ENCODE data around the gene SLC19A2. TPM values are rescaled to one million over a fixed set of nuclear protein-coding genes. Genes with fewer than 3 reads are reported as not detected.

Gene SLC19A2
- polyA plus RNA-seq, 1 donor from 2014 or later = 45.8 TPM

DNA sequence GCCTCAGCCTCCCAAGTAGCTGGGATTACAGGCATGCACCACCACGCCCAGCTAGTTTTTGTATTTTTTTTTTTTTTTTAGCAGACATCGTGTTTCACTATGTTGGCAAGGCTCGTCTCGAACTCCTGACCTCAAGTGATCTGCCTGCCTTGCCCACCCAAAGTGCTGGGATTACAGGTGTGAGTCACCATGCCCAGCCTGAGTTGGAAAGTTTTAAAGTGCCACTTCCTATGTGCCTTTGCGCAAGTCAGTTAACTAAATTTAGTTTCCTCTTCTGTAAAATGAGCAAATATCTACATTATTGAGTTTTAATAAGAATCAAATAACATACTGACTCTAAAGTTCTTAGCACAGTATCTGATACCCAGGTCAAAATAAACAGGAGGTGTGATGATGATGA lies 12.4 kb downstream of the SLC19A2 start:
- TF ChIP-seq MXI1 (conservative IDR thresholded peaks at IDR 0.05; ENCODE audit: poor library complexity, severe bottlenecking) (no peak), EZH2 (IDR thresholded peaks at IDR 0.05; ENCODE audit: borderline replicate concordance, insufficient read depth, low read length, poor library complexity, severe bottlenecking) (no peak), TAF1 (IDR thresholded peaks at IDR 0.05; ENCODE audit: low read depth) (no peak)
- TF ChIP-seq, protein P1, sequence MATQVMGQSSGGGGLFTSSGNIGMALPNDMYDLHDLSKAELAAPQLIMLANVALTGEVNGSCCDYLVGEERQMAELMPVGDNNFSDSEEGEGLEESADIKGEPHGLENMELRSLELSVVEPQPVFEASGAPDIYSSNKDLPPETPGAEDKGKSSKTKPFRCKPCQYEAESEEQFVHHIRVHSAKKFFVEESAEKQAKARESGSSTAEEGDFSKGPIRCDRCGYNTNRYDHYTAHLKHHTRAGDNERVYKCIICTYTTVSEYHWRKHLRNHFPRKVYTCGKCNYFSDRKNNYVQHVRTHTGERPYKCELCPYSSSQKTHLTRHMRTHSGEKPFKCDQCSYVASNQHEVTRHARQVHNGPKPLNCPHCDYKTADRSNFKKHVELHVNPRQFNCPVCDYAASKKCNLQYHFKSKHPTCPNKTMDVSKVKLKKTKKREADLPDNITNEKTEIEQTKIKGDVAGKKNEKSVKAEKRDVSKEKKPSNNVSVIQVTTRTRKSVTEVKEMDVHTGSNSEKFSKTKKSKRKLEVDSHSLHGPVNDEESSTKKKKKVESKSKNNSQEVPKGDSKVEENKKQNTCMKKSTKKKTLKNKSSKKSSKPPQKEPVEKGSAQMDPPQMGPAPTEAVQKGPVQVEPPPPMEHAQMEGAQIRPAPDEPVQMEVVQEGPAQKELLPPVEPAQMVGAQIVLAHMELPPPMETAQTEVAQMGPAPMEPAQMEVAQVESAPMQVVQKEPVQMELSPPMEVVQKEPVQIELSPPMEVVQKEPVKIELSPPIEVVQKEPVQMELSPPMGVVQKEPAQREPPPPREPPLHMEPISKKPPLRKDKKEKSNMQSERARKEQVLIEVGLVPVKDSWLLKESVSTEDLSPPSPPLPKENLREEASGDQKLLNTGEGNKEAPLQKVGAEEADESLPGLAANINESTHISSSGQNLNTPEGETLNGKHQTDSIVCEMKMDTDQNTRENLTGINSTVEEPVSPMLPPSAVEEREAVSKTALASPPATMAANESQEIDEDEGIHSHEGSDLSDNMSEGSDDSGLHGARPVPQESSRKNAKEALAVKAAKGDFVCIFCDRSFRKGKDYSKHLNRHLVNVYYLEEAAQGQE (IDR thresholded peaks at IDR 0.05; ENCODE audit: borderline replicate concordance) = no peak
- Histone ChIP-seq H3K79me2 (replicated peaks; ENCODE audit: insufficient read depth, low read length) (no peaks in the 10 kb centered on the region), H3K4me3 (ENCODE audit: low read length) (no peak overlapping the region), H4K20me1 (ENCODE audit: insufficient read depth) (no peaks in the 10 kb centered on the region), H3K36me3 (ENCODE audit: insufficient read depth, low read length) (peaks cover 7% of the 10 kb centered on the region), H3F3A (ENCODE audit: insufficient read depth, low read length, poor library complexity, severe bottlenecking) (no peaks in the 10 kb centered on the region), H3K9me3 (ENCODE audit: low read length) (no peaks in the 10 kb centered on the region), H3K4me2 (ENCODE audit: low read length) (no peak overlapping the region), H3K27ac (ENCODE audit: low read length) (no peak overlapping the region), H3K27me3 (ENCODE audit: insufficient read depth, low read depth, low read length) (no peaks in the 10 kb centered on the region), H2AFZ (ENCODE audit: low read depth, low read length) (no peak overlapping the region), H3K9me2 (ENCODE audit: insufficient read depth, low read length) (no peaks in the 10 kb centered on the region), H3K9ac (ENCODE audit: low read length) (no peak overlapping the region)

DNA sequence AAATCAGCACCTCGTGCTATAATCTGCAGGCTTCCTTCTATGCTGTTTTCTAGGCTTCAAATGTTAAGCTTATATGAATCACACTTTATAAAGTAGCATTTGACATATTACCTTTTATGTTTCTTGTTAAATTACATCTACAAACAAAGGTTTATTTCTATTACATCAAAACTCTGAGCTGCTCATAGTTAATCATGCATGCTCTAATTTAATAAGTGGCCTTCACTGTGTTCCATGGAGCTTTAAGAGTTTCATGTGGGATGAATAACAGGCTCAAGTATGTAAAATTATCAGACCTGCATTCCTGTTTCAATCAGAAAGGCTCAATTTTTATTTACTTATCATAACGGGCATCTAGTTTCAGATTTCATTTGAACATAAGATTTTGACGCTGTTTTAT lies 13.0 kb downstream of the SLC19A2 start:
- Histone ChIP-seq H3F3A (ENCODE audit: insufficient read depth, low read length, poor library complexity, severe bottlenecking) (no peaks in the 10 kb centered on the region), H3K4me3 (ENCODE audit: low read length) (no peak overlapping the region), H4K20me1 (ENCODE audit: insufficient read depth) (no peaks in the 10 kb centered on the region), H3K79me2 (replicated peaks; ENCODE audit: insufficient read depth, low read length) (no peaks in the 10 kb centered on the region), H3K9me2 (ENCODE audit: insufficient read depth, low read length) (no peaks in the 10 kb centered on the region), H2AFZ (ENCODE audit: low read depth, low read length) (no peak overlapping the region), H3K9ac (ENCODE audit: low read length) (no peak overlapping the region), H3K4me2 (ENCODE audit: low read length) (no peak overlapping the region), H3K36me3 (ENCODE audit: insufficient read depth, low read length) (peaks cover 7% of the 10 kb centered on the region), H3K27ac (ENCODE audit: low read length) (no peak overlapping the region), H3K9me3 (ENCODE audit: low read length) (no peaks in the 10 kb centered on the region), H3K27me3 (ENCODE audit: insufficient read depth, low read depth, low read length) (no peaks in the 10 kb centered on the region)
- TF ChIP-seq, protein P1 (IDR thresholded peaks at IDR 0.05; ENCODE audit: borderline replicate concordance) = no peak
- TF ChIP-seq POLR2AphosphoS5 (IDR thresholded peaks at IDR 0.05) (no peak), TAF1 (IDR thresholded peaks at IDR 0.05; ENCODE audit: low read depth) (no peak)

DNA sequence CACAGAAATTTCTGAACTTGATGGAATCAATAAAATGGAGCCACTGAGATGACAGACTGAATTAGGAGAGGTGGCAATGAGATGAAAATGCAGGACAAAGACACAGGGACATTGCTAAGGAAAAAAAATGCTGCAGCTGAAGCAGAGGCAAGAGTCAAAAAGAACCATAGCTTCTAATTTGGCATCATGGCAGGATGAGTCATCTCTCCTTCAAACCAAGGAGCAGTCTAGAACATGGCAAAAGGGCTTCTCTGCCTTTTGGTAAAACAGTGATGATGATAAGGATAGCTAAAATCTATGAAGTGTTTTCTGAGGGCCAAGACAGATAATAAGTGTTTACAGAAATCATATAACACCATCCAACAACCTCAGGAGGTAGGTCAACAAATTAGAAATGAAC lies 16.8 kb downstream of the SLC19A2 start:
- Histone ChIP-seq H3K27me3 (ENCODE audit: insufficient read depth, low read depth, low read length) (no peaks in the 10 kb centered on the region), H3K27ac (ENCODE audit: low read length) (no peak overlapping the region), H3F3A (ENCODE audit: insufficient read depth, low read length, poor library complexity, severe bottlenecking) (no peaks in the 10 kb centered on the region), H2AFZ (ENCODE audit: low read depth, low read length) (no peak overlapping the region), H3K36me3 (ENCODE audit: insufficient read depth, low read length) (no peaks in the 10 kb centered on the region), H3K4me2 (ENCODE audit: low read length) (no peak overlapping the region), H3K9me3 (ENCODE audit: low read length) (no peaks in the 10 kb centered on the region), H3K79me2 (replicated peaks; ENCODE audit: insufficient read depth, low read length) (no peaks in the 10 kb centered on the region), H3K9ac (ENCODE audit: low read length) (no peak overlapping the region), H3K9me2 (ENCODE audit: insufficient read depth, low read length) (no peaks in the 10 kb centered on the region), H3K4me3 (ENCODE audit: low read length) (no peak overlapping the region), H4K20me1 (ENCODE audit: insufficient read depth) (no peaks in the 10 kb centered on the region)
- TF ChIP-seq, protein P1 (IDR thresholded peaks at IDR 0.05; ENCODE audit: borderline replicate concordance) = no peak
- TF ChIP-seq MXI1 (conservative IDR thresholded peaks at IDR 0.05; ENCODE audit: poor library complexity, severe bottlenecking) = no peak
- no peak for TF ChIP-seq EZH2 (IDR thresholded peaks at IDR 0.05; ENCODE audit: borderline replicate concordance, insufficient read depth, low read length, poor library complexity, severe bottlenecking)
- no peak for TF ChIP-seq TAF1 (IDR thresholded peaks at IDR 0.05; ENCODE audit: low read depth)
- TF ChIP-seq, protein P2, sequence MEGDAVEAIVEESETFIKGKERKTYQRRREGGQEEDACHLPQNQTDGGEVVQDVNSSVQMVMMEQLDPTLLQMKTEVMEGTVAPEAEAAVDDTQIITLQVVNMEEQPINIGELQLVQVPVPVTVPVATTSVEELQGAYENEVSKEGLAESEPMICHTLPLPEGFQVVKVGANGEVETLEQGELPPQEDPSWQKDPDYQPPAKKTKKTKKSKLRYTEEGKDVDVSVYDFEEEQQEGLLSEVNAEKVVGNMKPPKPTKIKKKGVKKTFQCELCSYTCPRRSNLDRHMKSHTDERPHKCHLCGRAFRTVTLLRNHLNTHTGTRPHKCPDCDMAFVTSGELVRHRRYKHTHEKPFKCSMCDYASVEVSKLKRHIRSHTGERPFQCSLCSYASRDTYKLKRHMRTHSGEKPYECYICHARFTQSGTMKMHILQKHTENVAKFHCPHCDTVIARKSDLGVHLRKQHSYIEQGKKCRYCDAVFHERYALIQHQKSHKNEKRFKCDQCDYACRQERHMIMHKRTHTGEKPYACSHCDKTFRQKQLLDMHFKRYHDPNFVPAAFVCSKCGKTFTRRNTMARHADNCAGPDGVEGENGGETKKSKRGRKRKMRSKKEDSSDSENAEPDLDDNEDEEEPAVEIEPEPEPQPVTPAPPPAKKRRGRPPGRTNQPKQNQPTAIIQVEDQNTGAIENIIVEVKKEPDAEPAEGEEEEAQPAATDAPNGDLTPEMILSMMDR (IDR thresholded peaks at IDR 0.05; ENCODE audit: poor library complexity, severe bottlenecking) = no peak
- no peak for TF ChIP-seq EP300 (conservative IDR thresholded peaks at IDR 0.05; ENCODE audit: poor library complexity, severe bottlenecking)
- TF ChIP-seq POLR2AphosphoS5 (IDR thresholded peaks at IDR 0.05) = no peak
- no peak for TF ChIP-seq SMC3 (conservative IDR thresholded peaks at IDR 0.05; ENCODE audit: poor library complexity)
- no peak for TF ChIP-seq RAD21 (conservative IDR thresholded peaks at IDR 0.05)
